K562 (cell line): ENCODE results near the gene MDM4. TPM values are rescaled to one million over a fixed set of nuclear protein-coding genes. Genes with fewer than 3 reads are reported as not detected.
A peak's percentile ranks its signal among the peaks of the same experiment; 100 is the strongest.

ENCODE experiments used
- ATAC-seq: fragments of 200-7000 bp; cut with Tn5 transposase; 3 replicates; pipeline ENCODE4 v1.9.1; 2020; ENCODE audit warnings: moderate library complexity
- BruUV-seq: library from RNA; stranded (reverse); fragments of 400-500 nt; replicated peaks from 2 replicates; lab custom pipeline; 2021; lab: Mats Ljungman, UMichigan
- CTCF ChIA-PET: fragments of 300-600 bp; formaldehyde crosslinking; extraction: SDS; loops from one replicate; lab custom pipeline; 2021; ENCODE audit warnings: low intra/inter-chr PET ratio; lab: Yijun Ruan, JAX
- POLR2A ChIA-PET: fragments of 300-600, 350-650 bp; sonication (Branson Sonifier 250); formaldehyde crosslinking; extraction: SDS; loops from one replicate; lab custom pipeline; 2021; ENCODE audit warnings: antibody characterized with exemption, inconsistent platforms; lab: Yijun Ruan, JAX
- DNase-seq, 4 experiments: peaks; one replicate each; pipeline versions ENCODE4 v3.0.0 to v3.0.0-alpha.2; 2011 to 2018; ENCODE audit warnings: low spot score in 3 of 4, mixed read lengths in 3 of 4; ENCODE audit errors: extremely low read depth in 1 of 4
- FAIRE-seq: peaks from 2 replicates; lab custom pipeline; 2011; peaks lifted over from hg19 to GRCh38; lab: Jason Lieb, UNC
- H2AFZ ChIP-seq: 2 replicates; pipeline ENCODE4 v1.6.0; 2011; ENCODE audit warnings: low read depth, low read length, control low read depth, inconsistent platforms
- H3K27ac ChIP-seq: fragments of 200-600 bp; 3 replicates; pipeline ENCODE4 v1.8.0; 2011; ENCODE audit warnings: low read depth, mild to moderate bottlenecking, control low read depth, inconsistent platforms, low read length, moderate library complexity, mixed read lengths; ENCODE audit errors: extremely low read depth
- H3K27me3 ChIP-seq, 2 experiments: fragments of 300-600 bp in 1 of 2; 2 replicates in 1 of 2; 3 replicates in 1 of 2; pipeline versions ENCODE4 v1.6.0 to v1.8.0; 2011; ENCODE audit warnings: inconsistent platforms in 2 of 2, low read length in 2 of 2, mild to moderate bottlenecking in 1 of 2, mixed read lengths in 1 of 2, moderate library complexity in 1 of 2; ENCODE audit not compliant: control insufficient read depth in 2 of 2, insufficient read depth in 2 of 2
- H3K36me3 ChIP-seq: fragments of 300-600 bp; 3 replicates; pipeline ENCODE4 v1.8.0; 2011; ENCODE audit warnings: mild to moderate bottlenecking, low read length, inconsistent platforms; ENCODE audit not compliant: control insufficient read depth, insufficient read depth
- H3K4me1 ChIP-seq, 2 experiments: fragments of 200-600 bp in 1 of 2; replicated peaks in 1 of 2; 2 replicates in 1 of 2; 3 replicates in 1 of 2; pipeline versions ENCODE4 v1.5.1 to v1.8.0; 2011; ENCODE audit warnings: inconsistent platforms in 2 of 2, low read length in 2 of 2, mild to moderate bottlenecking in 1 of 2, mixed read lengths in 1 of 2, moderate library complexity in 1 of 2; ENCODE audit not compliant: control insufficient read depth in 2 of 2, insufficient read depth in 2 of 2
- H3K4me2 ChIP-seq: 2 replicates; pipeline ENCODE4 v1.6.1; 2011; ENCODE audit warnings: low read length, control low read depth, inconsistent platforms, mixed read lengths; ENCODE audit not compliant: insufficient read depth
- H3K4me3 ChIP-seq: fragments of 200-600 bp; sonication (generic), shearing (Covaris generic); 2 replicates; pipeline ENCODE4 v1.5.1; 2016; ENCODE audit warnings: control low read depth, inconsistent platforms
- H3K79me2 ChIP-seq: fragments of 200-600 bp; 3 replicates; pipeline ENCODE4 v1.8.0; 2011; ENCODE audit warnings: low read length, inconsistent platforms; ENCODE audit not compliant: control insufficient read depth, insufficient read depth
- H3K9ac ChIP-seq, 2 experiments: 2 replicates each; pipeline versions ENCODE4 v1.6.0 to v1.6.1; 2011; ENCODE audit warnings: low read depth in 2 of 2, low read length in 2 of 2, control low read depth in 1 of 2, inconsistent platforms in 1 of 2, mild to moderate bottlenecking in 1 of 2, mixed read lengths in 1 of 2; ENCODE audit not compliant: insufficient read depth in 1 of 2
- H3K9me1 ChIP-seq: one replicate; pipeline ENCODE4 v1.6.0; 2011; ENCODE audit warnings: inconsistent platforms, mild to moderate bottlenecking, low read length, moderate library complexity; ENCODE audit not compliant: control insufficient read depth, insufficient read depth
- H3K9me3 ChIP-seq: replicated peaks from 2 replicates; pipeline ENCODE4 v1.5.1; 2011; ENCODE audit warnings: low read depth, low read length, inconsistent platforms; ENCODE audit not compliant: control insufficient read depth, insufficient read depth
- H4K20me1 ChIP-seq: replicated peaks from 2 replicates; pipeline ENCODE4 v1.6.1; 2011; ENCODE audit warnings: low read length, inconsistent platforms, mixed read lengths; ENCODE audit not compliant: control insufficient read depth, insufficient read depth
- KDM1A ChIP-seq, 2 experiments: fragments of 450-650 bp; IDR thresholded peaks; 2 replicates each; pipeline ENCODE4 v1.6.1; 2016; ENCODE audit warnings: mild to moderate bottlenecking in 2 of 2
- MTA3 ChIP-seq: fragments of 450-650 bp; formaldehyde crosslinking; IDR thresholded peaks from 2 replicates; pipeline ENCODE4 v1.6.1; 2017; ENCODE audit warnings: mild to moderate bottlenecking, borderline replicate concordance
- MXI1 ChIP-seq: IDR thresholded peaks from 2 replicates; pipeline ENCODE4 v1.6.1; 2011; ENCODE audit warnings: low read depth, mild to moderate bottlenecking, improper control_type of control experiment, low read length
- POU5F1 ChIP-seq: fragments of 150-350 bp; IDR thresholded peaks from 2 replicates; pipeline ENCODE4 v1.6.1; 2014; ENCODE audit warnings: borderline replicate concordance, low read length, low read depth, mild to moderate bottlenecking; ENCODE audit not compliant: partially characterized antibody
- ZNF609 ChIP-seq: sonication (generic); formaldehyde crosslinking; IDR thresholded peaks from 2 replicates; pipeline ENCODE4 v1.8.1; 2023; ENCODE audit warnings: missing genetic modification reagents, mild to moderate bottlenecking, borderline replicate concordance
- WGBS: fragments of 100-300 bp; shearing (Covaris generic); methylation state at CpG from one replicate; pipeline ENCODE4 v1.1.6; 2016; ENCODE audit warnings: low coverage, mixed read lengths; ENCODE audit not compliant: insufficient coverage; ENCODE audit errors: missing lambda C conversion rate; 5-methylcytosine and 5-hydroxymethylcytosine counted together
- in situ Hi-C: fragments of 300-500 bp; cut with MboI; formaldehyde crosslinking; loops from 4 replicates; pipeline ENCODE4 v1.15.0; 2018; ENCODE audit warnings: inconsistent platforms, mixed read lengths
- intact Hi-C: fragments of 100-400 bp; cut with micrococcal nuclease; formaldehyde crosslinking; loops from 2 replicates; pipeline ENCODE4 v1.14.2; 2022
- polyA plus RNA-seq, 8 experiments: library from polyadenylated mRNA; depleted of rRNA in 4 of 8; stranded (reverse) in 5 of 8; unstranded in 3 of 8; fragments of >200 nt; fragmentation: Nextera tagmentation in 2 of 8; fragmentation: Illumina TruSeq in 1 of 8; extraction: Ambion mirVana in 2 of 8; extraction: Trizol in 1 of 8; gene quantifications; 2 replicates each; pipeline versions ENCODE4 v1.2.1 to v1.2.3, GENCODE V29; 2011 to 2014; ENCODE audit warnings: inconsistent platforms in 1 of 8, missing spikeins in 1 of 8
- total RNA-seq, 7 experiments: library from RNA; depleted of rRNA in 6 of 7; stranded (reverse); fragments of >200 nt in 6 of 7; fragmentation: Illumina TruSeq in 2 of 7; extraction: Trizol in 2 of 7; gene quantifications; 2 replicates each; pipeline versions ENCODE4 v1.2.1 to v1.2.3, GENCODE V29; 2011 to 2021; ENCODE audit warnings: low replicate concordance in 1 of 7

The MDM4 gene
- total and polyA plus RNA-seq, 9 of the 15 experiments (the other 6 are each of a cell fraction or from before 2014, with no cell fraction given) = 3.3 to 61.7 (median 21.2) TPM

- no peak overlapping the region for H3K27ac ChIP-seq
- no peak overlapping the region for H3K9ac ChIP-seq
- DNase-seq = no peak
- no peak overlapping the region for H2AFZ ChIP-seq
- intact Hi-C loops (no loop called here), in situ Hi-C loops (no loop called here)
- H3K9me1 ChIP-seq = no peaks in the 10 kb centered on the region
- H3K36me3 ChIP-seq = peaks cover 89% of the 10 kb centered on the region
- CTCF ChIA-PET = no interaction called here
- no peaks in the 10 kb centered on the region; the same call in 1 of the 2 replicates for H4K20me1 ChIP-seq
- FAIRE-seq = no peak
- H3K27me3 ChIP-seq = no peaks in the 10 kb centered on the region
- H3K4me3 ChIP-seq = no peak overlapping the region
- no TSS peak for BruUV-seq
- H3K9me3 ChIP-seq = no peaks in the 10 kb centered on the region
- WGBS = 77% methylated on average over 2 of the region's 2 CpGs
- peak in 1 of 2 experiments; percentile 49; a peak in 1 of 4 replicates for TF ChIP-seq KDM1A (IDR thresholded peaks at IDR 0.05)
- TF ChIP-seq MXI1 = no peak
- TF ChIP-seq POU5F1 = no peak
- no peak for TF ChIP-seq ZNF609 (CRISPR knock-in tag)
- TF ChIP-seq MTA3 = no peak
- no peak overlapping the region for H3K4me2 ChIP-seq
- ATAC-seq = no peak
- H3K4me1 ChIP-seq = no peaks in the 10 kb centered on the region
- POLR2A ChIA-PET = interaction anchor here (3.1 kb wide), 1 partner anchor 17 kb away, joined by 11 read pairs; no protein-coding TSS in a partner anchor
- H3K79me2 ChIP-seq = no peaks in the 10 kb centered on the region
Observed at GRCh38 chr1:204548265-204548664, 32.1 kb downstream of the MDM4 start.
